ENCODE data around the gene HOXB6. TPM values are rescaled to one million over a fixed set of nuclear protein-coding genes. Genes with fewer than 3 reads are reported as not detected.

HOXB6 gene
- total RNA-seq, 1 donor from 2014 or later: not detected

GRCh38 chr17:48575066-48575582 lies 29.7 kb downstream of the HOXB6 start:
- H3K36me3 ChIP-seq (ENCODE audit: control insufficient read depth in 3 of 3, insufficient read depth in 3 of 3, low read length in 3 of 3): no peaks in the 10 kb centered on the region
- H3K4me3 ChIP-seq (ENCODE audit: low read length in 3 of 3): no peak overlapping the region
- no peaks in the 10 kb centered on the region for H3K9me3 ChIP-seq (ENCODE audit: control insufficient read depth in 3 of 3, low read length in 3 of 3)
- peaks cover 29 to 88% (median 82%) of the 10 kb centered on the region in 3 donors for H3K27me3 ChIP-seq (ENCODE audit: control insufficient read depth in 3 of 3, insufficient read depth in 3 of 3, low read length in 3 of 3)
- no peak overlapping the region for H3K27ac ChIP-seq (ENCODE audit: low read depth, low read length)
- H3K4me1 ChIP-seq (ENCODE audit: control insufficient read depth in 3 of 3, insufficient read depth in 3 of 3, low read length in 3 of 3): peaks cover 12 to 21% (median 19%) of the 10 kb centered on the region in 3 donors
- no peak overlapping the region for H3K9ac ChIP-seq (ENCODE audit: low read depth in 1 of 3, low read length in 3 of 3)

GRCh38 chr17:48574505-48575065 lies 30.2 kb downstream of the HOXB6 start:
- Histone ChIP-seq H3K9ac (ENCODE audit: low read depth in 1 of 3, low read length in 3 of 3) (no peak overlapping the region), H3K4me3 (ENCODE audit: low read length in 3 of 3) (no peak overlapping the region), H3K27ac (ENCODE audit: low read depth, low read length) (no peak overlapping the region), H3K9me3 (ENCODE audit: control insufficient read depth in 3 of 3, low read length in 3 of 3) (no peaks in the 10 kb centered on the region), H3K4me1 (ENCODE audit: control insufficient read depth in 3 of 3, insufficient read depth in 3 of 3, low read length in 3 of 3) (peaks cover 12 to 21% (median 19%) of the 10 kb centered on the region in 3 donors), H3K27me3 (ENCODE audit: control insufficient read depth in 3 of 3, insufficient read depth in 3 of 3, low read length in 3 of 3) (peaks cover 27 to 89% (median 81%) of the 10 kb centered on the region in 3 donors), H3K36me3 (ENCODE audit: control insufficient read depth in 3 of 3, insufficient read depth in 3 of 3, low read length in 3 of 3) (no peaks in the 10 kb centered on the region)

- no peaks in the 10 kb centered on the region for H3K36me3 ChIP-seq (ENCODE audit: control insufficient read depth in 3 of 3, insufficient read depth in 3 of 3, low read length in 3 of 3)
- no peak overlapping the region for H3K27ac ChIP-seq (ENCODE audit: low read depth, low read length)
- peaks cover 12 to 16% (median 14%) of the 10 kb centered on the region in 3 donors for H3K4me1 ChIP-seq (ENCODE audit: control insufficient read depth in 3 of 3, insufficient read depth in 3 of 3, low read length in 3 of 3)
- H3K9ac ChIP-seq (ENCODE audit: low read depth in 1 of 3, low read length in 3 of 3): no peak overlapping the region
- no peak overlapping the region for H3K4me3 ChIP-seq (ENCODE audit: low read length in 3 of 3)
- peaks cover 15 to 94% (median 87%) of the 10 kb centered on the region in 3 donors for H3K27me3 ChIP-seq (ENCODE audit: control insufficient read depth in 3 of 3, insufficient read depth in 3 of 3, low read length in 3 of 3)
- H3K9me3 ChIP-seq (ENCODE audit: control insufficient read depth in 3 of 3, low read length in 3 of 3): no peaks in the 10 kb centered on the region
These were observed 32.9 kb downstream of the HOXB6 start for GRCh38 chr17:48571826-48572417.

- H3K9ac ChIP-seq (ENCODE audit: low read depth in 1 of 3, low read length in 3 of 3): peak overlapping the region in 1 of 3 donors; percentile 27
These were observed 33.6 kb downstream of the HOXB6 start for GRCh38 chr17:48571024-48571818.

GRCh38 chr17:48570325-48571023 lies 34.3 kb downstream of the HOXB6 start:
- peaks cover 23 to 97% (median 90%) of the 10 kb centered on the region in 3 donors for H3K27me3 ChIP-seq (ENCODE audit: control insufficient read depth in 3 of 3, insufficient read depth in 3 of 3, low read length in 3 of 3)
- no peaks in the 10 kb centered on the region for H3K9me3 ChIP-seq (ENCODE audit: control insufficient read depth in 3 of 3, low read length in 3 of 3)
- H3K9ac ChIP-seq (ENCODE audit: low read depth in 1 of 3, low read length in 3 of 3): peak overlapping the region in 1 of 3 donors; percentile 61
- no peaks in the 10 kb centered on the region for H3K36me3 ChIP-seq (ENCODE audit: control insufficient read depth in 3 of 3, insufficient read depth in 3 of 3, low read length in 3 of 3)
- H3K4me1 ChIP-seq (ENCODE audit: control insufficient read depth in 3 of 3, insufficient read depth in 3 of 3, low read length in 3 of 3): peaks cover 4 to 22% (median 7%) of the 10 kb centered on the region in 3 donors
- no peak overlapping the region for H3K27ac ChIP-seq (ENCODE audit: low read depth, low read length)
- peak overlapping the region in 1 of 3 donors; percentile 48 for H3K4me3 ChIP-seq (ENCODE audit: low read length in 3 of 3)

More at GRCh38 chr17:48571024-48571818, 33.6 kb downstream of the HOXB6 start:
- Histone ChIP-seq H3K27ac (ENCODE audit: low read depth, low read length) (no peak overlapping the region), H3K9me3 (ENCODE audit: control insufficient read depth in 3 of 3, low read length in 3 of 3) (no peaks in the 10 kb centered on the region), H3K27me3 (ENCODE audit: control insufficient read depth in 3 of 3, insufficient read depth in 3 of 3, low read length in 3 of 3) (peaks cover 16 to 97% (median 90%) of the 10 kb centered on the region in 3 donors), H3K4me3 (ENCODE audit: low read length in 3 of 3) (peak overlapping the region in 1 of 3 donors; percentile 48), H3K36me3 (ENCODE audit: control insufficient read depth in 3 of 3, insufficient read depth in 3 of 3, low read length in 3 of 3) (no peaks in the 10 kb centered on the region), H3K4me1 (ENCODE audit: control insufficient read depth in 3 of 3, insufficient read depth in 3 of 3, low read length in 3 of 3) (peaks cover 8 to 19% (median 13%) of the 10 kb centered on the region in 3 donors)

- Histone ChIP-seq H3K4me3 (ENCODE audit: low read length in 3 of 3) (no peak overlapping the region), H3K9me3 (ENCODE audit: control insufficient read depth in 3 of 3, low read length in 3 of 3) (no peaks in the 10 kb centered on the region), H3K4me1 (ENCODE audit: control insufficient read depth in 3 of 3, insufficient read depth in 3 of 3, low read length in 3 of 3) (peaks cover 6 to 28% (median 8%) of the 10 kb centered on the region in 3 donors), H3K27me3 (ENCODE audit: control insufficient read depth in 3 of 3, insufficient read depth in 3 of 3, low read length in 3 of 3) (peaks cover 27 to 97% (median 91%) of the 10 kb centered on the region in 3 donors), H3K27ac (ENCODE audit: low read depth, low read length) (no peak overlapping the region), H3K9ac (ENCODE audit: low read depth in 1 of 3, low read length in 3 of 3) (no peak overlapping the region), H3K36me3 (ENCODE audit: control insufficient read depth in 3 of 3, insufficient read depth in 3 of 3, low read length in 3 of 3) (no peaks in the 10 kb centered on the region)
These were observed 35.0 kb downstream of the HOXB6 start for GRCh38 chr17:48569674-48570324.

- Histone ChIP-seq H3K9ac (ENCODE audit: low read depth in 1 of 3, low read length in 3 of 3) (no peak overlapping the region), H3K27ac (ENCODE audit: low read depth, low read length) (no peak overlapping the region), H3K27me3 (ENCODE audit: control insufficient read depth in 3 of 3, insufficient read depth in 3 of 3, low read length in 3 of 3) (peaks cover 26 to 96% (median 91%) of the 10 kb centered on the region in 3 donors), H3K9me3 (ENCODE audit: control insufficient read depth in 3 of 3, low read length in 3 of 3) (no peaks in the 10 kb centered on the region), H3K36me3 (ENCODE audit: control insufficient read depth in 3 of 3, insufficient read depth in 3 of 3, low read length in 3 of 3) (no peaks in the 10 kb centered on the region), H3K4me1 (ENCODE audit: control insufficient read depth in 3 of 3, insufficient read depth in 3 of 3, low read length in 3 of 3) (peaks cover 8 to 33% (median 12%) of the 10 kb centered on the region in 3 donors), H3K4me3 (ENCODE audit: low read length in 3 of 3) (no peak overlapping the region)
These were observed 35.6 kb downstream of the HOXB6 start for GRCh38 chr17:48569240-48569582.

GRCh38 chr17:48568499-48569239 lies 36.1 kb downstream of the HOXB6 start:
- no peak overlapping the region for H3K9ac ChIP-seq (ENCODE audit: low read depth in 1 of 3, low read length in 3 of 3)
- no peak overlapping the region for H3K27ac ChIP-seq (ENCODE audit: low read depth, low read length)
- H3K27me3 ChIP-seq (ENCODE audit: control insufficient read depth in 3 of 3, insufficient read depth in 3 of 3, low read length in 3 of 3): peaks cover 26 to 92% (median 87%) of the 10 kb centered on the region in 3 donors

More at GRCh38 chr17:48568499-48569239, 36.1 kb downstream of the HOXB6 start:
- H3K4me3 ChIP-seq (ENCODE audit: low read length in 3 of 3): no peak overlapping the region
- H3K9me3 ChIP-seq (ENCODE audit: control insufficient read depth in 3 of 3, low read length in 3 of 3): no peaks in the 10 kb centered on the region
- H3K36me3 ChIP-seq (ENCODE audit: control insufficient read depth in 3 of 3, insufficient read depth in 3 of 3, low read length in 3 of 3): no peaks in the 10 kb centered on the region
- H3K4me1 ChIP-seq (ENCODE audit: control insufficient read depth in 3 of 3, insufficient read depth in 3 of 3, low read length in 3 of 3): peaks cover 8 to 33% (median 12%) of the 10 kb centered on the region in 3 donors
